ENCODE data around the gene MRPS7. TPM values are rescaled to one million over a fixed set of nuclear protein-coding genes. Genes with fewer than 3 reads are reported as not detected.

The MRPS7 gene
- total RNA-seq, 2 donors from 2014 or later = 81.0 to 82.5 TPM

GRCh38 chr17:75245011-75245410 lies 16.7 kb upstream of the MRPS7 start:
- no peaks in the 10 kb centered on the region for H3K27me3 ChIP-seq (ENCODE audit: control insufficient read depth, insufficient read depth, low read length, poor library complexity, severe bottlenecking)
- H3K27ac ChIP-seq (ENCODE audit: low read depth, low read length) = no peak overlapping the region
- Mint-ChIP-seq H3K27me3 (ENCODE audit: insufficient read depth) (no peaks in the 10 kb centered on the region), H3K9me3 (no peaks in the 10 kb centered on the region), H3K36me3 (ENCODE audit: low read depth) (peaks cover 57% of the 10 kb centered on the region), H3K4me3 (no peak overlapping the region), H3K4me1 (peaks cover 14% of the 10 kb centered on the region), H3K27ac (no peak overlapping the region)
- H3K4me1 ChIP-seq (ENCODE audit: control insufficient read depth, insufficient read depth, low read length) = peaks cover 3% of the 10 kb centered on the region
- WGBS, 2 experiments (ENCODE audit: insufficient coverage in 1 of 2, insufficient read length in 1 of 2) = 92 to 93% methylated on average over 6 of the region's 6 CpGs
- no peak for DNase-seq
- TF ChIP-seq CTCF (conservative IDR thresholded peaks at IDR 0.05) = no peak
- H3K36me3 ChIP-seq (ENCODE audit: control insufficient read depth, insufficient read depth, low read length) = peaks cover 50% of the 10 kb centered on the region
- H3K9ac ChIP-seq (ENCODE audit: extremely low read depth, low read length, poor library complexity, severe bottlenecking) = no peak overlapping the region
- no peaks in the 10 kb centered on the region for H3K9me3 ChIP-seq (ENCODE audit: control insufficient read depth, low read length)
- H3K4me3 ChIP-seq (ENCODE audit: low read length) = no peak overlapping the region

- Mint-ChIP-seq H3K27me3 (ENCODE audit: insufficient read depth) (no peaks in the 10 kb centered on the region), H3K9me3 (no peaks in the 10 kb centered on the region), H3K36me3 (ENCODE audit: low read depth) (peaks cover 53% of the 10 kb centered on the region), H3K4me1 (peaks cover 21% of the 10 kb centered on the region), H3K4me3 (no peak overlapping the region), H3K27ac (peak overlapping the region; percentile 70)
- no peaks in the 10 kb centered on the region for H3K9me3 ChIP-seq (ENCODE audit: control insufficient read depth, low read length)
- peaks cover 43% of the 10 kb centered on the region for H3K36me3 ChIP-seq (ENCODE audit: control insufficient read depth, insufficient read depth, low read length)
- H3K4me1 ChIP-seq (ENCODE audit: control insufficient read depth, insufficient read depth, low read length) = no peaks in the 10 kb centered on the region
- H3K27ac ChIP-seq (ENCODE audit: low read depth, low read length) = no peak overlapping the region
- 96 to 100% methylated on average over 7 to 12 of the region's 12 CpGs for WGBS, 2 experiments (ENCODE audit: insufficient coverage in 1 of 2, insufficient read length in 1 of 2)
- DNase-seq = no peak
- TF ChIP-seq CTCF (conservative IDR thresholded peaks at IDR 0.05) = peak; percentile 24
- H3K4me3 ChIP-seq (ENCODE audit: low read length) = no peak overlapping the region
- H3K9ac ChIP-seq (ENCODE audit: extremely low read depth, low read length, poor library complexity, severe bottlenecking) = no peak overlapping the region
- no peaks in the 10 kb centered on the region for H3K27me3 ChIP-seq (ENCODE audit: control insufficient read depth, insufficient read depth, low read length, poor library complexity, severe bottlenecking)
These were observed 15.3 kb upstream of the MRPS7 start for GRCh38 chr17:75246404-75246803.

- Mint-ChIP-seq H3K4me3 (no peak overlapping the region), H3K27me3 (ENCODE audit: insufficient read depth) (no peaks in the 10 kb centered on the region), H3K36me3 (ENCODE audit: low read depth) (peaks cover 43% of the 10 kb centered on the region), H3K4me1 (peaks cover 38% of the 10 kb centered on the region), H3K9me3 (peaks cover 14% of the 10 kb centered on the region), H3K27ac (peak overlapping the region; percentile 5)
- Histone ChIP-seq H3K27ac (ENCODE audit: low read depth, low read length) (no peak overlapping the region), H3K27me3 (ENCODE audit: control insufficient read depth, insufficient read depth, low read length, poor library complexity, severe bottlenecking) (no peaks in the 10 kb centered on the region), H3K4me1 (ENCODE audit: control insufficient read depth, insufficient read depth, low read length) (no peaks in the 10 kb centered on the region), H3K9ac (ENCODE audit: extremely low read depth, low read length, poor library complexity, severe bottlenecking) (no peak overlapping the region), H3K4me3 (ENCODE audit: low read length) (no peak overlapping the region), H3K36me3 (ENCODE audit: control insufficient read depth, insufficient read depth, low read length) (peaks cover 17% of the 10 kb centered on the region), H3K9me3 (ENCODE audit: control insufficient read depth, low read length) (no peaks in the 10 kb centered on the region)
- no peak for DNase-seq
- WGBS, 2 experiments (ENCODE audit: insufficient coverage in 1 of 2, insufficient read length in 1 of 2) = 91 to 92% methylated on average over 3 to 4 of the region's 4 CpGs
- no peak for TF ChIP-seq CTCF (conservative IDR thresholded peaks at IDR 0.05)
These were observed 12.1 kb upstream of the MRPS7 start for GRCh38 chr17:75249564-75249963.

Data from endodermal cell (in vitro differentiated cells).